HG02642 (cell line): ENCODE measurements around the gene CWH43.
"Not testable (repeated sequence)": the region's sequence is repeated elsewhere in the genome, so short reads cannot be mapped to it uniquely, and the experiment has no call there.

Experiments
- ATAC-seq: cut with Tn5 transposase; IDR thresholded peaks from one replicate; pipeline ENCODE4 v1.9.1; 2021; ENCODE audit warnings: mild to moderate bottlenecking; ENCODE audit not compliant: unreplicated experiment, poor library complexity

The CWH43 gene

GRCh38 chr4:48985976-48986653, at the start of gene CWH43:
Gene CWH43 (plus strand): TSS chr4:48986275. CDS start chr4:48986430, 155 bp downstream.
- no peak for ATAC-seq

- no peak for ATAC-seq
These were observed 49.0 kb upstream of the CWH43 start for GRCh38 chr4:48937033-48937432.

GRCh38 chr4:48938831-48939230, 47.2 kb upstream of the CWH43 start:
- ATAC-seq: no peak

GRCh38 chr4:48939785-48940184, 46.3 kb upstream of the CWH43 start:
- ATAC-seq: no peak

GRCh38 chr4:48943387-48943786, 42.7 kb upstream of the CWH43 start:
- ATAC-seq: no peak

GRCh38 chr4:48944252-48944651, 41.8 kb upstream of the CWH43 start:
- no peak for ATAC-seq

- no peak for ATAC-seq
These were observed 41.3 kb upstream of the CWH43 start for GRCh38 chr4:48944756-48945241.

- ATAC-seq: no peak
These were observed 40.1 kb upstream of the CWH43 start for GRCh38 chr4:48945981-48946380.

GRCh38 chr4:48947731-48948130, 38.3 kb upstream of the CWH43 start:
- ATAC-seq: no peak

- ATAC-seq: no peak
These were observed 37.0 kb upstream of the CWH43 start for GRCh38 chr4:48949086-48949485.

GRCh38 chr4:48949518-48950219, 36.4 kb upstream of the CWH43 start:
- no peak for ATAC-seq

- ATAC-seq: no peak
These were observed 31.8 kb upstream of the CWH43 start for GRCh38 chr4:48954314-48954713.

GRCh38 chr4:48957366-48957765, 28.7 kb upstream of the CWH43 start:
- not testable (repeated sequence) for ATAC-seq

- ATAC-seq: no peak
These were observed 27.5 kb upstream of the CWH43 start for GRCh38 chr4:48958582-48958981.

GRCh38 chr4:48960988-48961635, 25.0 kb upstream of the CWH43 start:
- no peak for ATAC-seq

- ATAC-seq: no peak
These were observed 23.4 kb upstream of the CWH43 start for GRCh38 chr4:48962636-48963035.

- peak; percentile 90 for ATAC-seq
These were observed 22.9 kb upstream of the CWH43 start for GRCh38 chr4:48963042-48963679.

- no peak for ATAC-seq
These were observed 19.0 kb upstream of the CWH43 start for GRCh38 chr4:48967101-48967500.

GRCh38 chr4:48967631-48968030, 18.4 kb upstream of the CWH43 start:
- ATAC-seq: no peak

GRCh38 chr4:48968814-48969213, 17.3 kb upstream of the CWH43 start:
- no peak for ATAC-seq

GRCh38 chr4:48970471-48970921, 15.6 kb upstream of the CWH43 start:
- ATAC-seq: no peak
